Transverse colon (tissue), 1 donor: ENCODE measurements around the gene MFN1.

Experiments
- EP300 ChIP-seq: sonication (generic); formaldehyde crosslinking; IDR thresholded peaks from one replicate; pipeline ENCODE4 v1.6.1; 2017; ENCODE audit warnings: antibody characterized with exemption, low read depth
- POLR2A ChIP-seq: fragments of 450-650 bp; IDR thresholded peaks from one replicate; pipeline ENCODE4 v1.6.1; 2016; ENCODE audit warnings: antibody characterized with exemption, mild to moderate bottlenecking, moderate library complexity

DNA sequence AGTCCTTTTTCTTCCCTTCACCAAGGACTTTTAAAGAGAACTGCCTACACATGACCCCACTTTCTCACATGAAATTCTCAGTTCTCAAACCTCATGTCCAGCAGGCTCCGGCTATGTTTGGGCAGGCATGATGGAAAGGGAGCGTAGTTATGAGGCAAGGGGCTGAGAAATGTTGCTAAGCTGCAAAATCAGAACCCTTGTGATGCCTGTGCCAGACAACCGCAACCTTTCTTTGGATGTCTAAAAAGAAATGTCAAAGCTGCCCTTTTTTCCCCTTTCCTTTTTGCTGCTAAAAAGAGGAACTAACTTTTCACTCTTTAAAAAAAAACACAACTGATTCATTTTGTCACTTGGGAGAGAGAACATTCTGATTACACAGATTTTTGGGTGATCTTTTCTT, 84.5 kb downstream of the MFN1 start:
- TF ChIP-seq EP300 (no peak), POLR2A (no peak)
